ENCODE data around the gene RAB40C.

RAB40C gene

GRCh38 chr16:672371-672770, 82.5 kb downstream of the RAB40C start:
- DNase-seq: no peak

- DNase-seq: no peak
These were observed 83.0 kb downstream of the RAB40C start for GRCh38 chr16:672851-673250.

GRCh38 chr16:673399-673991, 83.6 kb downstream of the RAB40C start:
- no peak for DNase-seq

- DNase-seq: no peak
These were observed 84.5 kb downstream of the RAB40C start for GRCh38 chr16:674214-674881.

- DNase-seq: no peak
These were observed 85.4 kb downstream of the RAB40C start, which contains the start of gene RHBDL1 for GRCh38 chr16:674968-675883. Gene RHBDL1 (plus strand): TSS chr16:675671. CDS start chr16:675791, 120 bp downstream.

- no peak for DNase-seq
These were observed 86.2 kb downstream of the RAB40C start for GRCh38 chr16:675884-676564.

GRCh38 chr16:676565-676902, 86.7 kb downstream of the RAB40C start:
- DNase-seq: no peak

GRCh38 chr16:676913-677312, 87.0 kb downstream of the RAB40C start:
- DNase-seq: no peak

- DNase-seq: no peak
These were observed 87.7 kb downstream of the RAB40C start for GRCh38 chr16:677316-678190.

- no peak for DNase-seq
These were observed 88.5 kb downstream of the RAB40C start for GRCh38 chr16:678209-678857.

All from NCI-H1694 (cell line).